ENCODE data around the gene SMIM21.

DNA sequence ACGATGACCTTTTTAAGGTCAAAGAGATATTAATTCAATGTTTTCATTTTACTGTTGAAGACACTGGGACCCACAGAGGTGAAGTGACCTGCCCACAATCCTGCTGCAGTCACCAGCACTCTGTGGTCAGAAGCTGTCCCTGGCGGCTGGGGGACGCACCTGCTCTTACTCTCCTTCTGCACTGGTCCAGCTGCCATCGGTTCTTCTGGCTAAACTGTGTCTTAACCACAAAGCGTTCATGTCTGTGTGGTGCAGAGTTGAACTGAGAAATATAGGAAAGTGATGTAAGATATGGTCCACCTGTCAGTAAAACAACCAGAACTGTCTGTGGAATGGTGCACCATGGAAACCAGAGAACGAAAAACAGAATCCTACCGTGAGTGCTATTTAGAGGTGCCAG lies 44.9 kb upstream of the SMIM21 start:
- TF ChIP-seq CTCF (IDR thresholded peaks at IDR 0.05) (no peak), EP300 (IDR thresholded peaks at IDR 0.05) (no peak)
